GM10847 (cell line): ENCODE data around the gene ZKSCAN3.
A peak's percentile ranks its signal among the peaks of the same experiment; 100 is the strongest.

Experiments
- POLR2A ChIP-seq: IDR thresholded peaks from 2 replicates; pipeline ENCODE4 v1.6.1; 2011; ENCODE audit not compliant: insufficient read length; ENCODE audit errors: extremely low read depth

The ZKSCAN3 gene

DNA sequence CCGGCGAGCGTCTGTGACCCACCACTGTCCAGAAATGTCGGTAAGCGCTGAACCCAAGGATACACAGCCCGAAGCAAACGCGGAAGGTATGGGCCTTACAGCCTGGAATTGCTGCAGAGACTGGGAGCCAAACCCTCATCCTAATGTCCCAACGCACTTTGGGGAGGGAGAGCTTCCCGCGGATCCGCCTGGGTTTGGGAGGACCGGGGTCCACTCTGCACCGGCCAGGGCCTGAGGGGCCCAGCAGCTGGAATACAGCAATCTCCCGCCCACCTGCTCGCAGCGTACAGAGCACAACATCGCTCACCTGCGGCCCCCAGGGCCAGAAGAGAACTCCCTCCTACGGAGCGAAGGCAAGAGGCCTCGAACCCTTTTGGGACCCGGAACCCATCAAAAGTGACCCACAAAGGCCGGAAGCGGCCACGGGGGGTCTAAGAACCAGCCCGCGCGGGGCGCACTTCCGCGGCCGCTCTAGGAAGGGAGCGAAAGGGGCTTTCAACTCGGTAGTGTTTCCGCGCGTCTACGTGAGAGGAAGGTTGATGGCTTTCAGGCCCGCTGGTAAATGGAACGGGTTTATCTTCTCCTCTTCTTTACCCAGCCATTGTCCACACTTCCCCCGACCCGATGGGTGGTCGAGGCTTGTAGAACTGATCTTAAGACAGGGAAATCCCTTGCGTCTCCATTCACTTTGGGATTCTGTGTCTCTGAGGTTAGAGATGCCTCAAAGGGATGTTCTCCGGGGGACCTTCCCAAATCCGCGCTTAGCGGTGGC, 49.8 kb downstream of the ZKSCAN3 start, which contains the start of gene ZSCAN12:
ZSCAN12 (minus strand) TSS at position 398 of the 772 bp plus-strand sequence. CDS start 1,342 bp downstream, outside the sequence.
- TF ChIP-seq POLR2A: peak; percentile 70

DNA sequence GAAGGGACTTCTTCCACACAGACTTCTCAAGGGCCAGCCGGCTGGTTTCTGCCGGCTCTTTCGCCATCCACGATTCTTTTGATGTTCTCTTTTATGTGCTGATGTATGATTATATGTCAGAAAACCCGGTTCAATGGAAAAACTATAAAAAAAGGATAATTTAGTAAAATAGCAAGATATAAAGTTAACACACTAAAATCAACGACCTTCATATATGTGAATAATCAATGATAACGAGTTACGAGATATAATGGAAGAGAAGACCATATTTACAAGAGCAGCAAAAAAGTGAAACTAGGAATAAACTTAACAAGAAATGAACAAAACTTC, 50.3 kb downstream of the ZKSCAN3 start:
- no peak for TF ChIP-seq POLR2A

DNA sequence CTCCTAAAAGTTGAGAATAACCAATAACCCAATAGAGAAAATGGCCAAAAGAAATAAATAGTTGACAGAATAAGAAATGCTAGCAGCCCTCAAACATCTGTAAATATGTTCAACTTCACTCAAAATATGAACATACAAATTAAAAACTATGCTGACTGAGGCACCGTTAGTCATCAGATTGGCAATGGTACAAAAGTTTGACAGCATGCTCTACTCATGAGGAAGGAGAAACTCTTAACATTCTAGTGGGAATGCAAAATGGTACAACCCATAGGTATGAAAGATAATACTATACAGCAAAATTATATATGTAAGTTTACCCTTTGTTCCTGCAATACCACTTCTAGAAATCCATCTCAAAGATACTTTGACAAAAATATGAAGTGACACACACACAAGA, 51.4 kb downstream of the ZKSCAN3 start:
- no peak for TF ChIP-seq POLR2A

DNA sequence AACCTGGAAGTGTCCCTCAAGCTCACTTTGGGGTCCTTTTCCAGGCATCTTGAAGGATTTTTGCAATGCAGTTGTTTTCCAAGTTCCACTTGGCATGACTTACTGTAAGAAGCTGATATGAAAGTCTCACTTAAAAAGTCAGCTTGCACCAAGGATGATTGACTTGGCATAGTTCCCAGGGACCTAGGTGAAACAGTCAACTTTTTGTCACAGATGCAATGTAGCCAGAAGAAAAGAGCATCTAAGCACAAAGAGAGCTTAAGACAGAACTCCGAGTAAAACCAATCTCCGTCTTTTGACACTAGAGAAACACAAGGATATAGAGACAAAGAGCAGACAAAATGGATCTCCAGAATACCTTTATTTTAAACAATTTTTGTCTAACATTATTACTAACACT, 52.5 kb downstream of the ZKSCAN3 start:
- TF ChIP-seq POLR2A: no peak

DNA sequence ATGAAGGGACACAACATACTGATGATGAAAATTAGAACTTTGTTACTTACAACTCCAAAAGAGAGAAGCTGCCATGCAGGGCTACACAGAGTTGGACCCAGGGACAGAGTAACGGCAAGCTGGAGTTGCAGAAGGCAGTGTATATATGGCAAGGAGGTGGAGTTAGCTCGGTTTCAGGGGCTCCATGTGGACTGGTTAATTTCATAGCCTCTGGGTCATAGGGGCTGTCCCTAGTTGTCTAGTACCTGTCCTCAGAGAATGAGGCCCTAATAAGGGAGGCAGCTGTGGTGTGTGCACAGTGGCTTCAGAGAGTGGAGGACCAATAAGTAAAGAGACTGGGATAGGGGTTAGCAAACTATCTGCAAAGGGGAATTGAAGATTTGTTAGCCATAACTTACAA, 57.7 kb downstream of the ZKSCAN3 start:
- TF ChIP-seq POLR2A: no peak

DNA sequence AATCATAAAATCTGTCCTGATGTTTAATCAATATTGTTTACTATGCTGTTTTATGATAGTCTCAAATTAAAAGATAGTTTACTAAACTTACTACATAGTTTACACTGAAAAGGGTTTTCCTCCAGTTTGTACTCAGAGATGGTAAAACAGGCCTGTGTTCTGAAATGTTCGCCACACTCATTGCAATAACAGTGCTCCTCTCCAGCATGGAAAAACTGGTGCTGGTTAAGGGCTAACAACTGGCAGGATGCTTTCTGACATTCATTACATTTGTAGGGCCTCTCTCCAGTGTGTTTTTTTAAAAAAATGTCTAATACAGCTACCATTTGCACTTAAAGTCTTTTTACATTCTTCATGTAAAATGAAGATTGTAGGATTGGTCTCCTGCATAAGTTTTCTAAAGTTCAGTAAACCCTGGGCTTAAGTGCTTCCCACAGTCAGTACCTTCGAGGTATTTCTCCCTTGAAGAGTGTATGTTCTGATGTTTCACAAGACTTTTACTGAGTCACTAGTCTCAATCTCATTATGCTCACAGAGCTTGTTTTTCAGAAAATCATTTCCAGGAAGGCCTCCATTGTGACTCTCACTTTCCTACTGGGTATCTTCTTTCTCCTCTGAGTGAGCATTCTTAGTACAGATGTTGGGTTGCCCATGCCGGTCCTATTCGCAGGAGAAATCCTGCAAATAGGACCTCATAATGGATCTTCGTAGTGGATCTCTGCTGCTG, 58.5 kb downstream of the ZKSCAN3 start:
- no peak for TF ChIP-seq POLR2A

DNA sequence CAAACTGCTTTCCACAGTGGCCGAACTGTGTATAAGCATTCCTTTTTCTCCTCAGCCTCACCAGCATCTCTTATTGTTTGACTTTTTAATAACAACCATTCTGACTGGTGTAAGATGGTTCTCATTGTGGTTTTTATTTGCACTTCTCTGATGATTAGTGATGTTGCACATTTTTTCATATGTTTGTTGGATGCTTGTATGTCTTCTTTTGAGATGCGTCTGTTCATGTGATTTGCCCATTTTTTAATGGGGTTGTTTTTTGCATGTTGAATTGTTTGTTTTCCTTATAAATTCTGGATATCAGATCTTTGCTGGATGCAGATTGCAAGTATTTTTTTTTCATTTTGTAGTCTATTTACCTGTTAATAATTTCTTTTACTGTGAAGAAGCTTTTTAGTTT, 61.0 kb downstream of the ZKSCAN3 start:
- TF ChIP-seq POLR2A: no peak

DNA sequence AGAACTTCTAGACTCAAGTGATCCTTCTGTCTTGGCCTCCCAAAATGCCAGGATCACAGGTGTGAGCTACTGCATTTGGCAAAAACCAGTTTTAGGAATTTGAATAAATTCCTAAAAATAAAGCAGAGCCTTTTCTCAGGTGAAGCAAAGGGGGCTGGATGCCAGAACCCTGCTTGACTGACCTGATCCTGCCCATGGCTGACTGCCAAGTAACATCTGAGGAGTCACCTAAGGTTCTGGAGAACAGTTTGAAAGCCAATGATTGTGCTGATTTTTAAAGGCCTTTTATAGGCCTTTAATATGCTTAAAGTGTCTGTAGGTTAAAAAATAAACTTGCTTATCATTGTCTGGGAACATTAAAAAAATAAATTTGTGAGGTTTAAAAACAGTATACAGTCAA, 63.9 kb downstream of the ZKSCAN3 start:
- no peak for TF ChIP-seq POLR2A
